HG03097 (cell line): ENCODE results near the gene CASP10.
A peak's percentile ranks its signal among the peaks of the same experiment; 100 is the strongest.

Experiments used
- ATAC-seq: cut with Tn5 transposase; IDR thresholded peaks from one replicate; pipeline ENCODE4 v1.9.1; 2021; ENCODE audit not compliant: unreplicated experiment, low FRiP score

The CASP10 gene

GRCh38 chr2:201257381-201257955 lies 74.5 kb downstream of the CASP10 start:
- ATAC-seq: peak; percentile 42

GRCh38 chr2:201257956-201258665 lies 75.2 kb downstream of the CASP10 start:
- ATAC-seq: peak; percentile 59

GRCh38 chr2:201258666-201259615 lies 76.0 kb downstream of the CASP10 start:
- peak; percentile 5 for ATAC-seq

GRCh38 chr2:201260302-201260800 lies 77.4 kb downstream of the CASP10 start, which contains the start of gene CASP8:
Gene CASP8, plus strand, starts transcription at chr2:201260536. Its CDS starts 5,951 bp downstream, at chr2:201266487.
- ATAC-seq: no peak

GRCh38 chr2:201261471-201261870 lies 78.5 kb downstream of the CASP10 start:
- ATAC-seq: no peak

GRCh38 chr2:201261906-201262305 lies 79.0 kb downstream of the CASP10 start:
- no peak for ATAC-seq

- no peak for ATAC-seq
Observed at GRCh38 chr2:201262718-201263117, 79.8 kb downstream of the CASP10 start.

- no peak for ATAC-seq
Observed at GRCh38 chr2:201263779-201264178, 80.8 kb downstream of the CASP10 start.

- ATAC-seq: no peak
Observed at GRCh38 chr2:201264472-201265173, 81.7 kb downstream of the CASP10 start.

- ATAC-seq: no peak
Observed at GRCh38 chr2:201266629-201267028, 83.7 kb downstream of the CASP10 start.

GRCh38 chr2:201267278-201268030 lies 84.5 kb downstream of the CASP10 start:
- no peak for ATAC-seq

- ATAC-seq: no peak
Observed at GRCh38 chr2:201269764-201270163, 86.8 kb downstream of the CASP10 start.

GRCh38 chr2:201270293-201271001 lies 87.5 kb downstream of the CASP10 start:
- no peak for ATAC-seq

- ATAC-seq: no peak
Observed at GRCh38 chr2:201271917-201272316, 89.0 kb downstream of the CASP10 start.

- no peak for ATAC-seq
Observed at GRCh38 chr2:201273330-201273983, 90.5 kb downstream of the CASP10 start.

- ATAC-seq: no peak
Observed at GRCh38 chr2:201275069-201275468, 92.1 kb downstream of the CASP10 start.

GRCh38 chr2:201275990-201276389 lies 93.0 kb downstream of the CASP10 start:
- no peak for ATAC-seq

GRCh38 chr2:201276511-201276910 lies 93.6 kb downstream of the CASP10 start:
- ATAC-seq: no peak
